ENCODE data around the gene SPAAR. TPM values are rescaled to one million over a fixed set of nuclear protein-coding genes. Genes with fewer than 3 reads are reported as not detected.

The SPAAR gene
- total and polyA plus RNA-seq, 9 of the 15 experiments (the other 6 are each of a cell fraction or from before 2014, with no cell fraction given) = not detected

GRCh38 chr9:35945341-35946018 is 36.2 kb downstream of the SPAAR start (continued):
- TF ChIP-seq SMC3 (conservative IDR thresholded peaks at IDR 0.05; ENCODE audit: insufficient read depth, low read depth, low read length) = peak; percentile 66
- TF ChIP-seq NRF1 (conservative IDR thresholded peaks at IDR 0.05 in 1 of 2, IDR thresholded peaks at IDR 0.05 in 1 of 2) = no peak
- TF ChIP-seq, protein P1, sequence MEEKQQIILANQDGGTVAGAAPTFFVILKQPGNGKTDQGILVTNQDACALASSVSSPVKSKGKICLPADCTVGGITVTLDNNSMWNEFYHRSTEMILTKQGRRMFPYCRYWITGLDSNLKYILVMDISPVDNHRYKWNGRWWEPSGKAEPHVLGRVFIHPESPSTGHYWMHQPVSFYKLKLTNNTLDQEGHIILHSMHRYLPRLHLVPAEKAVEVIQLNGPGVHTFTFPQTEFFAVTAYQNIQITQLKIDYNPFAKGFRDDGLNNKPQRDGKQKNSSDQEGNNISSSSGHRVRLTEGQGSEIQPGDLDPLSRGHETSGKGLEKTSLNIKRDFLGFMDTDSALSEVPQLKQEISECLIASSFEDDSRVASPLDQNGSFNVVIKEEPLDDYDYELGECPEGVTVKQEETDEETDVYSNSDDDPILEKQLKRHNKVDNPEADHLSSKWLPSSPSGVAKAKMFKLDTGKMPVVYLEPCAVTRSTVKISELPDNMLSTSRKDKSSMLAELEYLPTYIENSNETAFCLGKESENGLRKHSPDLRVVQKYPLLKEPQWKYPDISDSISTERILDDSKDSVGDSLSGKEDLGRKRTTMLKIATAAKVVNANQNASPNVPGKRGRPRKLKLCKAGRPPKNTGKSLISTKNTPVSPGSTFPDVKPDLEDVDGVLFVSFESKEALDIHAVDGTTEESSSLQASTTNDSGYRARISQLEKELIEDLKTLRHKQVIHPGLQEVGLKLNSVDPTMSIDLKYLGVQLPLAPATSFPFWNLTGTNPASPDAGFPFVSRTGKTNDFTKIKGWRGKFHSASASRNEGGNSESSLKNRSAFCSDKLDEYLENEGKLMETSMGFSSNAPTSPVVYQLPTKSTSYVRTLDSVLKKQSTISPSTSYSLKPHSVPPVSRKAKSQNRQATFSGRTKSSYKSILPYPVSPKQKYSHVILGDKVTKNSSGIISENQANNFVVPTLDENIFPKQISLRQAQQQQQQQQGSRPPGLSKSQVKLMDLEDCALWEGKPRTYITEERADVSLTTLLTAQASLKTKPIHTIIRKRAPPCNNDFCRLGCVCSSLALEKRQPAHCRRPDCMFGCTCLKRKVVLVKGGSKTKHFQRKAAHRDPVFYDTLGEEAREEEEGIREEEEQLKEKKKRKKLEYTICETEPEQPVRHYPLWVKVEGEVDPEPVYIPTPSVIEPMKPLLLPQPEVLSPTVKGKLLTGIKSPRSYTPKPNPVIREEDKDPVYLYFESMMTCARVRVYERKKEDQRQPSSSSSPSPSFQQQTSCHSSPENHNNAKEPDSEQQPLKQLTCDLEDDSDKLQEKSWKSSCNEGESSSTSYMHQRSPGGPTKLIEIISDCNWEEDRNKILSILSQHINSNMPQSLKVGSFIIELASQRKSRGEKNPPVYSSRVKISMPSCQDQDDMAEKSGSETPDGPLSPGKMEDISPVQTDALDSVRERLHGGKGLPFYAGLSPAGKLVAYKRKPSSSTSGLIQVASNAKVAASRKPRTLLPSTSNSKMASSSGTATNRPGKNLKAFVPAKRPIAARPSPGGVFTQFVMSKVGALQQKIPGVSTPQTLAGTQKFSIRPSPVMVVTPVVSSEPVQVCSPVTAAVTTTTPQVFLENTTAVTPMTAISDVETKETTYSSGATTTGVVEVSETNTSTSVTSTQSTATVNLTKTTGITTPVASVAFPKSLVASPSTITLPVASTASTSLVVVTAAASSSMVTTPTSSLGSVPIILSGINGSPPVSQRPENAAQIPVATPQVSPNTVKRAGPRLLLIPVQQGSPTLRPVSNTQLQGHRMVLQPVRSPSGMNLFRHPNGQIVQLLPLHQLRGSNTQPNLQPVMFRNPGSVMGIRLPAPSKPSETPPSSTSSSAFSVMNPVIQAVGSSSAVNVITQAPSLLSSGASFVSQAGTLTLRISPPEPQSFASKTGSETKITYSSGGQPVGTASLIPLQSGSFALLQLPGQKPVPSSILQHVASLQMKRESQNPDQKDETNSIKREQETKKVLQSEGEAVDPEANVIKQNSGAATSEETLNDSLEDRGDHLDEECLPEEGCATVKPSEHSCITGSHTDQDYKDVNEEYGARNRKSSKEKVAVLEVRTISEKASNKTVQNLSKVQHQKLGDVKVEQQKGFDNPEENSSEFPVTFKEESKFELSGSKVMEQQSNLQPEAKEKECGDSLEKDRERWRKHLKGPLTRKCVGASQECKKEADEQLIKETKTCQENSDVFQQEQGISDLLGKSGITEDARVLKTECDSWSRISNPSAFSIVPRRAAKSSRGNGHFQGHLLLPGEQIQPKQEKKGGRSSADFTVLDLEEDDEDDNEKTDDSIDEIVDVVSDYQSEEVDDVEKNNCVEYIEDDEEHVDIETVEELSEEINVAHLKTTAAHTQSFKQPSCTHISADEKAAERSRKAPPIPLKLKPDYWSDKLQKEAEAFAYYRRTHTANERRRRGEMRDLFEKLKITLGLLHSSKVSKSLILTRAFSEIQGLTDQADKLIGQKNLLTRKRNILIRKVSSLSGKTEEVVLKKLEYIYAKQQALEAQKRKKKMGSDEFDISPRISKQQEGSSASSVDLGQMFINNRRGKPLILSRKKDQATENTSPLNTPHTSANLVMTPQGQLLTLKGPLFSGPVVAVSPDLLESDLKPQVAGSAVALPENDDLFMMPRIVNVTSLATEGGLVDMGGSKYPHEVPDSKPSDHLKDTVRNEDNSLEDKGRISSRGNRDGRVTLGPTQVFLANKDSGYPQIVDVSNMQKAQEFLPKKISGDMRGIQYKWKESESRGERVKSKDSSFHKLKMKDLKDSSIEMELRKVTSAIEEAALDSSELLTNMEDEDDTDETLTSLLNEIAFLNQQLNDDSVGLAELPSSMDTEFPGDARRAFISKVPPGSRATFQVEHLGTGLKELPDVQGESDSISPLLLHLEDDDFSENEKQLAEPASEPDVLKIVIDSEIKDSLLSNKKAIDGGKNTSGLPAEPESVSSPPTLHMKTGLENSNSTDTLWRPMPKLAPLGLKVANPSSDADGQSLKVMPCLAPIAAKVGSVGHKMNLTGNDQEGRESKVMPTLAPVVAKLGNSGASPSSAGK (IDR thresholded peaks at IDR 0.05) = 0 out of 2 replicates have a peak, but pooled peaks have one; percentile 25
- no peak for TF ChIP-seq RBM22 (IDR thresholded peaks at IDR 0.05; ENCODE audit: low read depth, low read length, poor library complexity, severe bottlenecking)
- TF ChIP-seq ETV6 (IDR thresholded peaks at IDR 0.05; ENCODE audit: borderline replicate concordance in 1 of 2, low read depth in 2 of 2, low read length in 1 of 2) = peak; percentile 89 to 92
- no peak for TF ChIP-seq ETV6 (CRISPR knock-in tag; IDR thresholded peaks at IDR 0.05; ENCODE audit: borderline replicate concordance)
- no peak for TF ChIP-seq ZNF354B (CRISPR knock-in tag; IDR thresholded peaks at IDR 0.05)
- TF ChIP-seq GTF2B (IDR thresholded peaks at IDR 0.05; ENCODE audit: extremely low read depth, insufficient read length) = no peak
- TF ChIP-seq MEIS2 (IDR thresholded peaks at IDR 0.05; ENCODE audit: partially characterized antibody) = peak; percentile 6
- no peak for TF ChIP-seq HCFC1 (IDR thresholded peaks at IDR 0.05; ENCODE audit: low read depth, low read length)
- no peak for TF ChIP-seq NFYB (IDR thresholded peaks at IDR 0.05; ENCODE audit: extremely low read depth, insufficient read length)
- no peak for TF ChIP-seq MAX (CRISPR knock-in tag; IDR thresholded peaks at IDR 0.05)

Measured in K562 (cell line).